Lower leg skin (tissue), 4 donors: ENCODE results near the gene ERF. TPM values are rescaled to one million over a fixed set of nuclear protein-coding genes. Genes with fewer than 3 reads are reported as not detected.
A peak's percentile ranks its signal among the peaks of the same experiment; 100 is the strongest.

Experiments
- DNase-seq, 2 donors: peaks; one replicate each; pipeline ENCODE4 v3.0.0-alpha.2; 2019; ENCODE audit warnings: low spot score in 2 of 2
- H3K4me3 ChIP-seq: fragments of 200-600 bp; sonication (generic); 2 replicates; pipeline ENCODE4 v1.5.1; 2017; ENCODE audit warnings: mild to moderate bottlenecking, low read depth; ENCODE audit not compliant: poor library complexity, severe bottlenecking
- POLR2A ChIP-seq, 2 donors: fragments of 450-650 bp; IDR thresholded peaks; one replicate each; pipeline ENCODE4 v1.6.1; 2016 to 2017; ENCODE audit warnings: antibody characterized with exemption in 2 of 2, mild to moderate bottlenecking in 1 of 2, moderate library complexity in 1 of 2
- WGBS, 2 donors: methylation state at CpG; one replicate each; pipeline ENCODE4 v1.1.5; 2018; 5-methylcytosine and 5-hydroxymethylcytosine counted together
- intact Hi-C: fragments of 100-400 bp; cut with DNase I; formaldehyde crosslinking; loops from one replicate; pipeline ENCODE4 v1.15.0; 2023; ENCODE audit warnings: low total_unique reads
- total RNA-seq, 4 donors: library from RNA; depleted of rRNA; stranded (reverse); fragments of >200 nt; gene quantifications; one replicate each; pipeline ENCODE4 v1.1.0, GENCODE V29; 2016
- TF ChIP-seq, protein P1 (sequence below), 3 donors: fragments of 450-650 bp; IDR thresholded peaks; one replicate each; pipeline ENCODE4 v1.5.1; 2016; ENCODE audit warnings: antibody characterized with exemption in 3 of 3, mild to moderate bottlenecking in 3 of 3, moderate library complexity in 2 of 3

ERF gene
- total RNA-seq, 4 donors from 2014 or later, result 29.9 to 44.0 (median 36.9) TPM

DNA sequence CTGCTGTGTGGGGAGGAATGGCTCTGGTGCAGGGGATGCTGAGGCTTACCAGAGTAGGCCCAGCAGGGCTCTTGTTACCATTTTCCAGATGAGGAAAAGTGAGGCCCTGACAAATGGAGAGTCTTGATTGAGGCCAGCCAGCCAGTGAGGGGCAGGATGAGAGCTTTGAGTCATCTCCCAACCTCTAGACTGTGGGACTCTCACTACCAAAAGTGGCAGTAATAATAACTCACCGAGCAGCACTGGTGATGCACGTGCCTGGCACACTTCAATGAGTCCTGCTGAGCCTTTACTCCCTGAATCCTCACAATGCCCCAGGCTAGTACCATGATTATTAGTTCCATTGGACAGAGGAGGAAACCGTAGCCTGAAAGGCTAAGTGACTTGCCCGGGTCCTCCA, 21.9 kb upstream of the ERF start:
- TF ChIP-seq, protein P1, sequence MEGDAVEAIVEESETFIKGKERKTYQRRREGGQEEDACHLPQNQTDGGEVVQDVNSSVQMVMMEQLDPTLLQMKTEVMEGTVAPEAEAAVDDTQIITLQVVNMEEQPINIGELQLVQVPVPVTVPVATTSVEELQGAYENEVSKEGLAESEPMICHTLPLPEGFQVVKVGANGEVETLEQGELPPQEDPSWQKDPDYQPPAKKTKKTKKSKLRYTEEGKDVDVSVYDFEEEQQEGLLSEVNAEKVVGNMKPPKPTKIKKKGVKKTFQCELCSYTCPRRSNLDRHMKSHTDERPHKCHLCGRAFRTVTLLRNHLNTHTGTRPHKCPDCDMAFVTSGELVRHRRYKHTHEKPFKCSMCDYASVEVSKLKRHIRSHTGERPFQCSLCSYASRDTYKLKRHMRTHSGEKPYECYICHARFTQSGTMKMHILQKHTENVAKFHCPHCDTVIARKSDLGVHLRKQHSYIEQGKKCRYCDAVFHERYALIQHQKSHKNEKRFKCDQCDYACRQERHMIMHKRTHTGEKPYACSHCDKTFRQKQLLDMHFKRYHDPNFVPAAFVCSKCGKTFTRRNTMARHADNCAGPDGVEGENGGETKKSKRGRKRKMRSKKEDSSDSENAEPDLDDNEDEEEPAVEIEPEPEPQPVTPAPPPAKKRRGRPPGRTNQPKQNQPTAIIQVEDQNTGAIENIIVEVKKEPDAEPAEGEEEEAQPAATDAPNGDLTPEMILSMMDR (IDR thresholded peaks at IDR 0.05), result no peak
- TF ChIP-seq POLR2A (IDR thresholded peaks at IDR 0.05), result no peak
- intact Hi-C loops, result no loop called here
- H3K4me3 ChIP-seq, result no peak overlapping the region
- no peak for DNase-seq
- WGBS, 2 donors, result 42% methylated on average over 4 of the region's 4 CpGs

DNA sequence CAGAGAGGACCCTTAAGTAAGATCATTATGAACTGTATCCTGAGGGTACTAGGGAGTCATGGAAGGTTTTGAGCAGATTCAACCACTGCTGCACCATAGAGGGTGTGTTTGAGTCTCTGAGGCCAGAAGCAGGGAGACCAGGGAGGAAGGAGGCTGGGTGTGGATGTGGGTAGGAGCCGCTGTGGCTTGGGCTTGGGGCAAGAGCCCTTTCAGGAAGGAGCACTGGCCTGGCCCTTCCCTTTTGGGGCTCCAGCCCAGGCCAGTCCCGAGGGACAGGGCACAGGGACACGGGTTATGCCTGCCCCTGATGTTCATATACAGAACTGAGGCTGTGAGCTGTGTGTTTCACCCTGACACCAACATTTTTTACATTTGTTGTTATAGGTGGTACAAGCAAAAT, 21.4 kb upstream of the ERF start:
- no peak for TF ChIP-seq POLR2A (IDR thresholded peaks at IDR 0.05)
- TF ChIP-seq, protein P1 (IDR thresholded peaks at IDR 0.05), result no peak
- intact Hi-C loops, result no loop called here
- 43 to 46% methylated on average over 3 of the region's 3 CpGs for WGBS, 2 donors
- DNase-seq, result peak in 1 of 2 donors; percentile 85
- H3K4me3 ChIP-seq, result no peak overlapping the region

- 80 to 93% methylated on average over 3 of the region's 3 CpGs for WGBS, 2 donors
- H3K4me3 ChIP-seq, result no peak overlapping the region
- TF ChIP-seq POLR2A (IDR thresholded peaks at IDR 0.05), result no peak
- TF ChIP-seq, protein P1 (IDR thresholded peaks at IDR 0.05), result no peak
- intact Hi-C loops, result no loop called here
- DNase-seq, result no peak
These were observed 20.6 kb upstream of the ERF start for GRCh38 chr19:42275517-42275916.

GRCh38 chr19:42275103-42275502, 20.2 kb upstream of the ERF start:
- WGBS, 2 donors, result 53 to 66% methylated on average over 7 of the region's 7 CpGs
- intact Hi-C loops, result no loop called here
- TF ChIP-seq, protein P1 (IDR thresholded peaks at IDR 0.05), result no peak
- TF ChIP-seq POLR2A (IDR thresholded peaks at IDR 0.05), result no peak
- no peak overlapping the region for H3K4me3 ChIP-seq
- no peak for DNase-seq

GRCh38 chr19:42274065-42274682, 19.2 kb upstream of the ERF start:
- TF ChIP-seq, protein P1 (IDR thresholded peaks at IDR 0.05), result no peak
- no peak for TF ChIP-seq POLR2A (IDR thresholded peaks at IDR 0.05)
- 92 to 94% methylated on average over 22 of the region's 22 CpGs for WGBS, 2 donors
- intact Hi-C loops, result no loop called here
- no peak overlapping the region for H3K4me3 ChIP-seq
- DNase-seq, result peak in 1 of 2 donors; percentile 14
